GM21515 (cell line): ENCODE results near the gene FREM2.

Experiments
- ATAC-seq: cut with Tn5 transposase; IDR thresholded peaks from one replicate; pipeline ENCODE4 v1.9.1; 2021; ENCODE audit not compliant: unreplicated experiment

The FREM2 gene

DNA sequence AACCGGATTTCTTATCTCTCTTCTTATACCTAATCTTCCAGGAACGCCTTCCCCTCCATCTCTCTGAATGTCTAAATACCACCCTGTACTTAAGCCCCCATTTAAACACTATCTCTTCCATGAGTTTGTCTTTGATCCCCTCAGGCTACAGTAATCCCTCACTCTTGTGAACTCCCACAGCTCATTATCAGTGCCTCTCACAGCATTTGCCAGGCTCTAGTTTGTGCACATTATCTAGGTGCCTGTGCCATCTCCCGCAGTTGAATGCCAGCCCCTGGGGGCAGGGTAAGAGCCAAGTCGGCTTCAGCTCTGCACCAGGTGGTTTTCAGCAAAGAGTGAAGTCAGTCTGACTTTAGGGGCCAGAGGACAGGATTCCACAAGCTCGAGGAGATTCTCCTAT lies 71.4 kb downstream of the FREM2 start:
- no peak for ATAC-seq

DNA sequence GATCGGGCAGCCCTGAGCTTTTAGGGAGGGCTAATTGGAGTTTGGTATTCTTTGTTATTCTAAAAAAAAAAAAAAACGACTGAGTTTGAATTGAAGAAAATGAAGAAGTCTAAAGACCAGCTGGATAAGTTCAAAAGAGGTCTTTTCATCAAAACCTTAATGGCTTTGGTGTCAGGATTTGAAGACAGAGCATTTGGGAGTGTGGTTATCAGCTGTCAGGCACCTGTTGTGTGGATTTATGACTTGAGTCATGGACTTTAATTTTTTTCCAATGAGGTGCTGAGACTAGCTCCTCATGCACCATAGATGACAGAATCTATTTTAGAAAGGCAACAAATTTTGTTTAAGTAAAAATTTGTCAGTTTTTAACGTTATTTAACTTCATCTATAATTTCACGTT lies 72.5 kb downstream of the FREM2 start:
- ATAC-seq, result no peak

- ATAC-seq, result no peak
Measured at GRCh38 chr13:38763446-38764381, 76.8 kb downstream of the FREM2 start.

GRCh38 chr13:38766799-38767198 lies 79.9 kb downstream of the FREM2 start:
- no peak for ATAC-seq

DNA sequence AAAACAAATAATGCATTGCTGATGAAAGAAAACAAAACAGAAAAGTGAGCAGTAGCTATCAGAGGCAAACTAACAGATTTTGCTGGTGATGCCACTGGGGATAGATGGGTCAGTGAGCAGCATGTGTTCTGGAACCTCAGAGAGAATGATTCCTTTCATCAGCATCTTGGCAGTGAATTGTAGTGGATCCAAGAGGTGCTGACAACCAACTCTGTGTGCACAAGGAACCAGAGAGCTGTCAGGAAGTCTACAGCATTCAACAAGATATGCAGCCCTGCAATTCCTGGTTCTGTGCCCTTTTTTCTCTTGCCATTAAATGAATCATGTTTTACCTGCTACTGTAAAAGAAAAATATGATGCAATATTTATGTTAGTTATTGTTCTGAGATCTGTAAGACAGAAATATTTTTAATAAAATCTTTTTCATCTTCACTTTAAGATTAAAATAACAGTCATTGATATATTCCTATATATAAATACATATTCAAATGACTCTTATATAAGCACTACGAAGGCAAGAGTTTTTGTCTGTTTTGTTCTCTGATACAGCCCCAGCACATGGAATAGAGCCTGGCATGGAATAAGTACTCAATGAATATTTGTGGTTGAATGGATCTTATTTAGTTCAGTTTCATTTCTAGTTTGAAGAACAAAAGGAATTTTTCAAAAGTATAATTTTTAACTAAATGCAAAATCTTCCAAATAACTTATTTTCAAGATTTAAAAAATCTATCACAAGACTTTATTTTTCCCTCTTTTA lies 80.8 kb downstream of the FREM2 start:
- ATAC-seq, result no peak

DNA sequence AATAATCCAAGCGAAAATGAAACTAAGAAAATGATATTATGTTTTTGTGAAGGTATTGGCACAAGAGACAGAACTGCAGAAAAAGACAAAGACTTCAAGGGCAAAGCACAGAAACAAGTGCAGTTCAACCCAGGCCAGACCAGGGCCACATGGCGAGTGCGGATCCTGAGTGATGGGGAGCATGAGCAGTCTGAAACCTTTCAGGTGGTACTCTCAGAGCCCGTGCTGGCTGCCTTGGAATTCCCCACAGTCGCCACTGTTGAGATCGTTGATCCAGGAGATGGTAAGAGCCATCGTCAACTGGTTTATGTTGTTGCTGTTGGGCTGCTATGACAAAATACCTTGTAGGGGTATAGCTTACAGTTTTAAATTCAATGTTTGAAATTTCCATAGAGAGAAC lies 82.6 kb downstream of the FREM2 start:
- ATAC-seq, result no peak

DNA sequence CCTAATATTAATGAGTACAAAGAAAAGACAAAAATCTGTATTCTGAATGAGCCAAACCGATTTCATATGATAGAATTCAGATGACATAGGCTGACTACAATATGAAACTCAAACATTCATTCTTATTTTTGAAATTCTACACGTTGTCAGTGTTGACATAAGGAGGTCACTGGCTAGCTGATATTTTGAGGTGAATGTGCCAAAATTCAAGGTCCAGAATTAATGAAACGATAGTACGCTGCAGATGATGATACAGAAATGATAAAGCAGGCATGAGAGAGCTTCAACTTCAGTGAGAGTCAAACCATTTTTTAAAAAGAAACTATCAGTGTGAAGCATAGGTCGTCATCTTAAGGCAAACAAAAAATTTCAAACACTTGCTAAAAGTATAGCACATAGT lies 88.2 kb downstream of the FREM2 start:
- ATAC-seq, result no peak

GRCh38 chr13:38777347-38778119 lies 90.7 kb downstream of the FREM2 start:
- ATAC-seq, result no peak

GRCh38 chr13:38781539-38781938 lies 94.7 kb downstream of the FREM2 start:
- ATAC-seq, result no peak

DNA sequence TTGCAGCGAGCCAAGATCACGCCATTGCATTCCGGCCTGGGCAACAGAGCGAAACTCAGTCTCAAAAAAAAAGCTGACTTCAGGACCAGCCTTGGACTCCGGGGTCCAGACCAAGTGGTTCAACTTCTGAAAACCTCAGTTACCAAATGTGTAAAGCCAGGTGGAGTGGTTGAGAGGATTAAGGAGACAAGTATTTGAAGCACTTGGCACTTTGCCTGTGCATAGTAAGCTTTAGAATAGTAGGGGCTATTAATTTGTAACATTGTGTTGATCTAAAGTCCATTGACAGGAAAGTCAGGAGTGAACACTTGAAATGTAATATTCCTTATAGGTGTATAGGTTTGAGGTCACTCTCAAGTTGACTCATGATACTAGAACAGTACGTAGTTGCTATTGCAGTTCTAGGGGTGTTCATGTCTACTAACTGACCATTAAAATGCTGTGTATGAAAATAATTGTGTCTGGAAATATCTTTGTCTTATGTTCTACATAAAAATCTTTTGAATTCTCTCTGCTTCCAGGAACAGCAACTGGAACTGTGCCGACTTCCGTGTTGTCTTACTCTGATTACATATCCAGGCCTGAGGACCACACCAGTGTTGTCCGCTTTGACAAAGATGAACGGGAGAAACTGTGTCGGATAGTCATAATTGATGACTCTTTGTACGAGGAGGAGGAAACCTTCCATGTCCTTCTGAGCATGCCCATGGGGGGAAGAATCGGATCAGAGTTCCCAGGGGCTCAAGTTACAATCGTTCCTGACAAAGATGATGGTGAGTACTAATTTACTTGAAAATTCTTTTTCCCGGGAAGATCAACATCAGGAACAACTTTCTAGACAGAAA lies 97.4 kb downstream of the FREM2 start:
- ATAC-seq, result no peak

GRCh38 chr13:38785042-38785441 lies 98.2 kb downstream of the FREM2 start:
- no peak for ATAC-seq

GRCh38 chr13:38785490-38785889 lies 98.6 kb downstream of the FREM2 start:
- no peak for ATAC-seq

DNA sequence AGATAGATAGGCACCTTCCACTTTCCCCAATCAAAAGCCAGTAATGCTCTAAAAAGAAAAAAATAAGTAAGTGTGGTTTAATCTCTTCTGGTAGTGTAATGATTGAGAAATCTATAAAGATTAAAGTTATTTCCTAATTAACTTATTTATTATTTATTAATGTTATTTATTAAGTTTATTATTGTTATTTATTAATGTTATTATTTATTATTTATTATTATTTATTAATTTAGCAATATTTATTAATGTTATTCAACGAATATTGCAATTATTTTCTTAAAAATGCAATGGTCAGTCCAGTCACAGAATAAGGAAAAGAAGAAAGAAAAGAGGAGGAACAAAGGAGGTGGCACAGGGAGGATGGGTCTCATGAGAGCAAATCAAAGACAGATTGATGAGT lies 100.7 kb downstream of the FREM2 start:
- ATAC-seq, result no peak

DNA sequence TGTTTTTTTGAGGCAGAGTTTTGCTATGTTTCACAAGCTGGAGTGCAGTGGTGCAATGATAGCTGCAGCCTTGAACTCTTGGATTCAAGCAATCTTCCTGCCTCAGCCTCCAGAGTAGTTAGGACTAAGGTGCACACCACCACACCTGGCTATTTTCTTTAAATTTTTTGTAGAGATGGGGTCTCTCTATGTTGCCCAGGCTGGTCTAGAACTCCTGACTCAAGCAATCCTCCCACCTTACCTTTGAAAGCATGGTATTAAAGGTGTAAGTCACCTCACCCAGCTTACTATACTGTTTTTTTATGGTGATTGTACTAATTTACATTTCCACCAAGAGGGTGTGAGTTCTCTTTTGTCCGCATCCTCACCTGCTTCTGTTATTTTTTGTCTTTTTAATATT lies 110.0 kb downstream of the FREM2 start:
- no peak for ATAC-seq

DNA sequence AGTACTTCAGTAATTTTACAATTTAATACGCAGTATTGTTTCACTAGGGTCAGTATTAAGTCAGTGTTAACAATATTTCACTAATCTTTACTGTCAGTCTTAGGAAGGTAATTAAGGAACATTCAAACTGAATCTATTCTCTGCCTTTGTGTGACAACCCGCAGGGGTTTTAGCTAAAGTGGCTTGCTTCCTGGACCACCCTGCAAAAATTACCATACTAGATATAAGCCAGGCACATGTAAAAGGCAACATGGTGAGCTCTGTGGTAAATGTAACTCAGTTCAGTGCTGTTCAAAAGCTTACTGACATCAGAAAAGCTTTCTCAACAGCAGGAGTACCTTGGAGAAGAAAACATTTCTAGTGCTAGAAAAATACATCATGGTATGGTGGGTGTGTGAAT lies 116.7 kb downstream of the FREM2 start:
- no peak for ATAC-seq

DNA sequence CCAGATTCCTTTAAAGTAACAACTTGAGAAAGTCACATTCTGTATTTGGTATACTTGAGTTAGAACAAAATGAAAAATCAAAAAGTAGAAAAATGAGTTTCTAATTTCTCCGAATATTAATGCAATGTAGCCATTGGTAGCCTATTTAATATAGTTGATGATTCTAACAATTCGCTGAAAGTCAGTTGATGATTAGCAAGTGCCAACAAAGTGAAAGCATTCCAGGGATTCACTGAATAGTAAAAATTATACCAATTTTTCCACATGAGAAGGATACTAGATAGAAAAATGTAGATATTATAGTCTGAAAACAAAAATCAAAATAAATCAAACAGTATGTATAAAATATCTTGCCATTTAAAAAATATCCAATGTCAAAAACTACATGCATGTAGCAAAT lies 117.2 kb downstream of the FREM2 start:
- ATAC-seq, result no peak

GRCh38 chr13:38804536-38804935 lies 117.7 kb downstream of the FREM2 start:
- ATAC-seq, result no peak

- ATAC-seq, result no peak
Measured at GRCh38 chr13:38814331-38814730, 127.5 kb downstream of the FREM2 start.

GRCh38 chr13:38819053-38819452 lies 132.2 kb downstream of the FREM2 start:
- ATAC-seq, result no peak

DNA sequence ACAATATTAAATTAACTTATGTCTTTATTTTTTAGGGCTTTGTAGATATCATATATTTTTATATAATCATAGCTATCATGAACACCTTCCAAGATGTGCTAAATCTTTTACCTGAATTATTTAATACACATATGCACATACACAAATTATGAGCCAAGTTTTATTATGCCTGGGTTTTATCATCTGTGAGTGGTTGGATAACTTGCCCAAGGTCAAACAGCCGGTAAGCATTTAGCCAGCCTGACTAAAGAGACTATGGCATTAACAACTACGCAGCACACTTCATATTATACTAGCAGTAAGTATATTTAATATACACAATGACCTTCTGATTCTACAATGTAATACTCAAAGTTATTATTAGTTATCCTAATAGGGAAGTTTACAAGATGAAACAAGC lies 132.7 kb downstream of the FREM2 start:
- no peak for ATAC-seq
